K562 (cell line): Measurements from ENCODE around the gene BCAS1.

Experiments
- GATA2 ChIP-seq: sonication (generic); formaldehyde crosslinking; IDR thresholded peaks from 2 replicates; pipeline ENCODE4 v1.4.0; 2020; ENCODE audit warnings: mild to moderate bottlenecking, missing genetic modification reagents
- POLR2A ChIP-seq: fragments of 450-650 bp; conservative IDR thresholded peaks from 2 replicates; pipeline ENCODE4 v1.6.1; 2016
- TF ChIP-seq, protein P1 (sequence below), 3 experiments: IDR thresholded peaks in 2 of 3; conservative IDR thresholded peaks in 1 of 3; 2 replicates each; pipeline ENCODE4 v1.5.1; 2011 to 2012; ENCODE audit warnings: low read length in 3 of 3, mild to moderate bottlenecking in 3 of 3, control low read depth in 2 of 3, improper control_type of control experiment in 1 of 3, inconsistent platforms in 1 of 3, low read depth in 1 of 3, mixed read lengths in 1 of 3, moderate library complexity in 1 of 3; ENCODE audit not compliant: insufficient read depth in 2 of 3

DNA sequence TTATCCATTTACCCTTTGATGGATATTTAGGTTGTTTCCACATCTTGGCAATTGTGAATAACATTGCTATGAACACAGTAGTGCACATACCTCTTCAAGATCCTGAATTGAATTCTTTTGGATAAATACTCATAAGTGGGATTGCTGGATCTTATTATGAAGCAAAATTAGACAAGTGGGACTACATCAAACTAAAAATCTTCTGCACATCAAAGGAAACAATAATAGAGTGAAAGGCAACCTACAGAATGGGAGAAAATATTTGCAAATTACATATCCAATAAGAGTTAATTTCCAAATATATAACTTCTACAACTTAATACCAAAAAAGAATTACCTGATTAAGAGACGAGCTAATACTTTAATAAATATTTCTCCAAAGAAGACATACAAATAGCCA lies 38.4 kb upstream of the BCAS1 start:
- TF ChIP-seq GATA2 (no peak), POLR2A (no peak)
- TF ChIP-seq, protein P1, sequence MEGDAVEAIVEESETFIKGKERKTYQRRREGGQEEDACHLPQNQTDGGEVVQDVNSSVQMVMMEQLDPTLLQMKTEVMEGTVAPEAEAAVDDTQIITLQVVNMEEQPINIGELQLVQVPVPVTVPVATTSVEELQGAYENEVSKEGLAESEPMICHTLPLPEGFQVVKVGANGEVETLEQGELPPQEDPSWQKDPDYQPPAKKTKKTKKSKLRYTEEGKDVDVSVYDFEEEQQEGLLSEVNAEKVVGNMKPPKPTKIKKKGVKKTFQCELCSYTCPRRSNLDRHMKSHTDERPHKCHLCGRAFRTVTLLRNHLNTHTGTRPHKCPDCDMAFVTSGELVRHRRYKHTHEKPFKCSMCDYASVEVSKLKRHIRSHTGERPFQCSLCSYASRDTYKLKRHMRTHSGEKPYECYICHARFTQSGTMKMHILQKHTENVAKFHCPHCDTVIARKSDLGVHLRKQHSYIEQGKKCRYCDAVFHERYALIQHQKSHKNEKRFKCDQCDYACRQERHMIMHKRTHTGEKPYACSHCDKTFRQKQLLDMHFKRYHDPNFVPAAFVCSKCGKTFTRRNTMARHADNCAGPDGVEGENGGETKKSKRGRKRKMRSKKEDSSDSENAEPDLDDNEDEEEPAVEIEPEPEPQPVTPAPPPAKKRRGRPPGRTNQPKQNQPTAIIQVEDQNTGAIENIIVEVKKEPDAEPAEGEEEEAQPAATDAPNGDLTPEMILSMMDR (IDR thresholded peaks at IDR 0.05 in 2 of 3, conservative IDR thresholded peaks at IDR 0.05 in 1 of 3; ENCODE audit: insufficient read depth in 2 of 3, low read depth in 1 of 3, low read length in 3 of 3), result no peak
